HUES6 (cell line): Measurements from ENCODE around the gene BCR.

ENCODE experiments used
- H3K27ac ChIP-seq: 2 replicates; pipeline ENCODE4 v1.7.0; 2013; ENCODE audit warnings: low read depth, mild to moderate bottlenecking, low read length, inconsistent platforms
- H3K27me3 ChIP-seq: 2 replicates; pipeline ENCODE4 v1.6.1; 2013; ENCODE audit warnings: low read length; ENCODE audit not compliant: control insufficient read depth, insufficient read depth
- H3K36me3 ChIP-seq: 2 replicates; pipeline ENCODE4 v1.6.1; 2013; ENCODE audit warnings: low read length; ENCODE audit not compliant: control insufficient read depth, insufficient read depth
- H3K4me1 ChIP-seq: 2 replicates; pipeline ENCODE4 v1.6.1; 2013; ENCODE audit warnings: low read length; ENCODE audit not compliant: control insufficient read depth, insufficient read depth
- H3K4me3 ChIP-seq: 2 replicates; pipeline ENCODE4 v1.5.1; 2013; ENCODE audit warnings: low read depth, low read length
- H3K9ac ChIP-seq: one replicate; pipeline ENCODE4 v1.6.1; 2013; ENCODE audit warnings: mild to moderate bottlenecking, low read length
- H3K9me3 ChIP-seq: 2 replicates; pipeline ENCODE4 v1.6.1; 2013; ENCODE audit warnings: low read depth, low read length; ENCODE audit not compliant: control insufficient read depth, insufficient read depth

BCR gene

GRCh38 chr22:23226497-23226850 is 46.2 kb downstream of the BCR start:
- Histone ChIP-seq H3K27me3 (no peaks in the 10 kb centered on the region), H3K36me3 (no peaks in the 10 kb centered on the region), H3K27ac (no peak overlapping the region), H3K9ac (no peak overlapping the region), H3K4me3 (no peak overlapping the region), H3K9me3 (peaks cover 23% of the 10 kb centered on the region), H3K4me1 (peaks cover 47% of the 10 kb centered on the region)

DNA sequence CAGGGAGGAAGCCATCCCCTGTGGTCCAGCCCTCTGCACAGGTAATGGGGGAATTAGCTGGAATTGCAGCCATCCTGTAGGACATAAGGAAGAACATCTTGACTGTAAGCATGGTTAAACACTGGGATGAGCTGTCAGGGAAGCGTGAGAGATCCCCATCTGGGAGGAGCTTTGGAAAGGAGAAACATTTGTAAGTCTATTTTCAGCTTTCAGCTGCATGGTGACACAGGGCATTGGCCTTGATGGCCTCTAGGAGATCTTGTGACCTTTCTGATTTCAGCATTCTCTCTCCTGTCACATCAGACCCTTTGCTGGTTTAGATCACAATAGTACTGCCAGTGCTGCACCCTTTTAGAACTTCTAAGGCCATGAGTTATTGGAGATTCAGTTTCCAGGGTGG is 47.1 kb downstream of the BCR start:
- peaks cover 56% of the 10 kb centered on the region for H3K4me1 ChIP-seq
- peaks cover 23% of the 10 kb centered on the region for H3K9me3 ChIP-seq
- H3K4me3 ChIP-seq: no peak overlapping the region
- no peak overlapping the region for H3K9ac ChIP-seq
- H3K27ac ChIP-seq: no peak overlapping the region
- H3K36me3 ChIP-seq: no peaks in the 10 kb centered on the region
- H3K27me3 ChIP-seq: no peaks in the 10 kb centered on the region

DNA sequence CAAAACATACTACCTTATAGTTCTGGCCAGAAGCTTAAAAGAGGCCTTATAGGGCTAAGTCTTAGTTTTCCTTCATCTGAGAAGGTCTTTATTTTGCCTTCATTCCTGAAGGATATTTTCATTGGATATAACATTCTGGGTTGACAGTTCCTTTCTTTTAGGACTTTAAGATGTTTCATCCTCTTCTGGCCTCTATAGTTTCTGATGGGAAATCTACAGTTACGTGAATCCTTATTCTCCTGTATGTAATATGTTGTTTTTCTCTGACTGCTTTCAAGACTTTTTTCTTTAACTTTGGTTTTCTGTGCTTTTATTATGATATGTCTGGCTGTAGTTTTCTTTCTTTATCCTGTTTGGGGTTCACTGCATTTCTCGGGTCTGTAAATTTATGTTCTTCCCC is 48.2 kb downstream of the BCR start:
- Histone ChIP-seq H3K4me1 (peaks cover 56% of the 10 kb centered on the region), H3K4me3 (no peak overlapping the region), H3K9me3 (peaks cover 23% of the 10 kb centered on the region), H3K9ac (no peak overlapping the region), H3K27me3 (no peaks in the 10 kb centered on the region), H3K27ac (no peak overlapping the region), H3K36me3 (no peaks in the 10 kb centered on the region)

DNA sequence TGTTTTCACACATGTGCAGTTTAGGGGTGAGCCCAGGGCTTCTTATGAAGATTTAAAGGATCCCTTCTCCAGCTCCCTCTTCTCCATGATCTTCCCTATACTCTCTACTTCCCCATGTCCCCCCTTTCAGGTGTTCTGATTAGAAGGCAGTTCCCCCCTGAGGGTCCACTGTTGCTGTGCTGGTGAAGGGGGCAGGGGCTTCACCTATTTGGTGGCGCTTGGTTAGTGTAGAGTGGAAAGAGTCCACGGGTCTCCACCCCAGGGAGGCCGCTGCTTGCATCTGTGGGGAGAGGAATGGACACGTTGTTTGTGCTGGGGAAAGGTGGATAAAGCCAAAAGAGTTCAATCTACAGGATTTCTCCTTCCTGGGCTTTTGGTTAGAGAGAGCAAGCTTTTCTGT is 49.3 kb downstream of the BCR start:
- H3K9me3 ChIP-seq: peaks cover 23% of the 10 kb centered on the region
- no peaks in the 10 kb centered on the region for H3K36me3 ChIP-seq
- H3K27ac ChIP-seq: peak overlapping the region; percentile 68
- peaks cover 48% of the 10 kb centered on the region for H3K4me1 ChIP-seq
- no peak overlapping the region for H3K4me3 ChIP-seq
- no peaks in the 10 kb centered on the region for H3K27me3 ChIP-seq
- H3K9ac ChIP-seq: no peak overlapping the region

DNA sequence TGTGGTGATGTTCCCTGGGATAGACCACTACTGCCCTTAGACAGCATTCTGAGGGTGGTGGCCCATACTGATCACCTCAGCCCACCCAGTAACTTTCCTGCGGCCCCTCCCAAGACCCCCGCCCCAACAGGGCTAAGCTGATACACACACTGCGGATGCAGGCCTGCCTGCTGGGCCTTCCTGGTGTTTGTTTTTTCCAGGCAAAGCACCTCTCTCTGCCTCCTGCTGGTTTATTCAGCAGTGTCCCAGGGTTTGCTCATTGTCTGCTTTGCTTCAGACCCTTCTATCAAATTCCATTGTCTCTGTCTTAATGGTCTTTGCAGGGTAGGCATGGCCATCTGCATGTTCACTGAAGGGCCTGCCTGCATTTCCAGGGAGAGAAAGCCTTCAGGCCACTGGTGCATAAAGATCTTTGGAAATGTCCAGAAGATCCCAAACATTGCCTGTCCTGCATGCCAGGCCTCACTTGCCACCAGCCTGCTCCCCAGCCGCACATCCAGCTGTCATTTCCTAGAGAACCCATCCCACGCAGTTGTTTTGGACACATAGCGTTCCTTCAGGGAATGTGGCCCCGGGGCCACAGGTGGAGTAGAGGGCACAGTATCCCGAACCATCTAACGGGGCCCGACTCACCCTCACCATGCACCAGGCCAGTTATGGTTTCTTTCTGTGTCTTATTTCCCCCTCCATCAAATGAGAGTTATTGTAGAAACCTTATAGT is 50.2 kb downstream of the BCR start:
- Histone ChIP-seq H3K27ac (peak overlapping the region; percentile 68), H3K9ac (peak overlapping the region; percentile 18), H3K9me3 (peaks cover 23% of the 10 kb centered on the region), H3K27me3 (no peaks in the 10 kb centered on the region), H3K36me3 (no peaks in the 10 kb centered on the region), H3K4me3 (peak overlapping the region; percentile 27; the same call in 1 of the 2 replicates), H3K4me1 (peaks cover 43% of the 10 kb centered on the region)

DNA sequence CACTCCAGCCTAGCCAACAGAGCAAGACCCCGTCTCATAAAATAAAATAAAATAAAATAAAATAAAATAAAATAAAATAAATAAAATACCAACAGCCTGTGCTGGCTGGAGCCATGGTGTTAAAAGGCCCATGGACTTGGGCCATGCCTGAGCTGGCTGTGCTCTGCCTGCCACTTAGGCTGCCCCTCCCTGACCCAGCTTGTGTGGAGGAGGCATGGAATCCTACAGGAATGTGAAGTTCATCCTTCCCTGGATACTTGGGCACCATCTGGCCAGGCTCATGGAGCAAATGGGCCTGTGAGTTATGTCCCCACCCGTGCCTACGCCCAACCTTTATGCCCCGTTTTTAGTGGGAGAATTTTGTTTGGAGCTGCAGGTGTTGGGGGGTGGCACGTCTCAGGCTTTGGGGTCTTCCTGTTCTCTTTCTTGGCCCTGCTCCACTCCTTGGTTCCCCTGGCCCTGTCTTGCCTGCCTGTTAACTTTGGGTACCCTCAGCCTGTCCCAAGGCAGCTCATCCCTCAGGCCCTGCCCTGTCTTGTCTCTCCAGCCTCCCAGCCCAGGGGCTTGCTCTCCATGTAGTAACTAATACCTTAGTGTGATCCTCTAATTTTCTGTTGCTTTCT is 51.3 kb downstream of the BCR start:
- H3K36me3 ChIP-seq: no peaks in the 10 kb centered on the region
- H3K9me3 ChIP-seq: peaks cover 23% of the 10 kb centered on the region
- H3K4me1 ChIP-seq: peaks cover 39% of the 10 kb centered on the region
- no peak overlapping the region for H3K9ac ChIP-seq
- no peak overlapping the region for H3K27ac ChIP-seq
- no peaks in the 10 kb centered on the region for H3K27me3 ChIP-seq
- no peak overlapping the region for H3K4me3 ChIP-seq

- no peak overlapping the region for H3K9ac ChIP-seq
- H3K36me3 ChIP-seq: no peaks in the 10 kb centered on the region
- no peaks in the 10 kb centered on the region for H3K27me3 ChIP-seq
- no peak overlapping the region for H3K4me3 ChIP-seq
- H3K27ac ChIP-seq: no peak overlapping the region
- peaks cover 20% of the 10 kb centered on the region for H3K9me3 ChIP-seq
- peaks cover 46% of the 10 kb centered on the region for H3K4me1 ChIP-seq
These were observed 52.0 kb downstream of the BCR start for GRCh38 chr22:23232094-23232905.

GRCh38 chr22:23233084-23233531 is 52.8 kb downstream of the BCR start:
- H3K9me3 ChIP-seq: peaks cover 12% of the 10 kb centered on the region
- no peaks in the 10 kb centered on the region for H3K36me3 ChIP-seq
- H3K27ac ChIP-seq: no peak overlapping the region
- H3K9ac ChIP-seq: no peak overlapping the region
- H3K27me3 ChIP-seq: no peaks in the 10 kb centered on the region
- H3K4me3 ChIP-seq: no peak overlapping the region
- peaks cover 52% of the 10 kb centered on the region for H3K4me1 ChIP-seq

DNA sequence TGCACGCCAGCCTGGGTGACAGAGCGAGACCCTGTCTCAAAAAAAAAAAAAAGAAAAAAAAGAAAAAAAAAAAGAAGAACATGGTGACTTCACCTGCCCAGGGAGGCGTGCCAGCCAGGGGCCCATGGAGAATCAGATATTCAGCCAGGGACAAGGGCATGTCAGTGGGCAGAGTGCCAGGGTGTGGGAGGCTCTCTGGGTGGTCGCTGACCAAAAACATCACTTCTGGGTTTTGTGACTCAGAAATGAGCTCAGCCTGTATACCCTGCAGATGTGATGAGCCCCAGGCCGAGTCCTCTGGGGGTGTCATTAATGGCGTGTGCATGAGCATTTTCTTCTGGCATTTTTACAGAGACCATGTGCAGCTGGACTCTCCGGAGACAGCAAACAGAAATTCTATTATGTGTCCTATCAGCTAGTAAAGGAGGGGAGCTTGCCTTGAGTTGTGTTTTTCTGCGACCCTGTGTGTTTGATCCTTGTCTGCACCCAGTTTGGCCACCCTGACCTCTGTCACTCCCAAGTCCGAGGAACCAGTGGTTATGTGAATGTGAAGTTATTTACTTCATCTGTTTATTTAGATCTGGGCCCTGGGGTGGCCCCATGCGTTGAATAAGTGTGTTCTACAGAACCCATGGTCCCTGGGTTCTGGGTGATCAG is 53.6 kb downstream of the BCR start:
- no peak overlapping the region for H3K4me3 ChIP-seq
- no peaks in the 10 kb centered on the region for H3K36me3 ChIP-seq
- H3K9me3 ChIP-seq: peaks cover 4% of the 10 kb centered on the region; the same call in 1 of the 2 replicates
- no peaks in the 10 kb centered on the region for H3K27me3 ChIP-seq
- no peak overlapping the region for H3K9ac ChIP-seq
- H3K4me1 ChIP-seq: peaks cover 52% of the 10 kb centered on the region
- H3K27ac ChIP-seq: no peak overlapping the region

DNA sequence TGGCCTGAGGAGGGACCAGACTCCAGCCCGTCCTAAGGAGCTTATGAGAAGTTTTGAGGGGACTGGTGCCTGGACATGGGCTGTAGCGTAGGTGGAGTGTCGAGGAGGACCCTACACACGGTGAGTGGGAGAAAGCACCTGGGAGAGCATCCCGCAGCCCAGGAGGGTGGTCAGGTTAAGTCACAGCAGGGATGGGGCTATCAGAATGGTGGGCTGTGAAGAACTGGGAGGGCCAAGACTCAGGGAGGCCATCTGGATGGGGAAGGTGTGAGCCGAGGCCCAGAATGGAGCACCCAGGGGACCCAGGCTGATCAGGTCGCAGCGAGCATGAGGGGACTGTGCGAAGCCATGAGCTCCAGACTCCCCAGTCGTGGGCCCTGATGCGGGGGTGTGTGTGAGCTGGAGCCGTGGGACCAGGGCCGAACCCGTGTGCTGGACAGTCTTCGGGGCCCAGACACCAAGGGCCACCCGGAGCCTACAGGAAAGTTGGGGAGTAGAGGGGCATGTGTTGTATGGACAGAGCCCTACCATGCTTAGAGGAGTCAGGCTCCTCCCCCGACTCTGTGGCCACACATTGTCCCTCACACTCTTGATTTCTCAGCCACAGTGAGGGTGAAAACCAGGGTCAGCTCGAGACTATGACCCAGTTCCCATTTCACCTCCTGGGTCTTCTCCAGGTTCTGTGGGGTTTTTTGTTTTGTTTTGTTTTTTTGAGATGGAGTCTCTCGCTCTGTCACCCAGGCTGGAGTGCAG is 54.3 kb downstream of the BCR start:
- H3K9me3 ChIP-seq: no peaks in the 10 kb centered on the region
- peaks cover 50% of the 10 kb centered on the region for H3K4me1 ChIP-seq
- no peak overlapping the region for H3K4me3 ChIP-seq
- no peak overlapping the region for H3K27ac ChIP-seq
- no peaks in the 10 kb centered on the region for H3K27me3 ChIP-seq
- H3K9ac ChIP-seq: no peak overlapping the region
- H3K36me3 ChIP-seq: no peaks in the 10 kb centered on the region
